Activated T-cell treated with anti-CD3 and anti-CD28 coated beads, Interleukin-2, amount 50 U/mL, for 72 hours (primary cell): Measurements from ENCODE around the gene STEAP1B. TPM values are rescaled to one million over a fixed set of nuclear protein-coding genes. Genes with fewer than 3 reads are reported as not detected.

Experiments used
- ATAC-seq, 2 donors: fragments of 150-1000 bp; cut with Tn5 transposase; replicated peaks in 1 of 2; 2 replicates each; pipeline ENCODE4 v1.10.0; 2021; ENCODE audit warnings: moderate library complexity in 2 of 2, mild to moderate bottlenecking in 1 of 2
- DNase-seq, 2 donors: peaks; one replicate each; pipeline ENCODE4 v3.0.0; 2021 to 2022; ENCODE audit warnings: mixed read lengths in 1 of 2
- H3K27ac Mint-ChIP-seq: one replicate; pipeline ENCODE4 v1.8.0; 2022; ENCODE audit warnings: mild to moderate bottlenecking, moderate library complexity, mixed read lengths
- H3K27me3 Mint-ChIP-seq: one replicate; pipeline ENCODE4 v1.8.0; 2022; ENCODE audit warnings: low read depth, mixed read lengths
- H3K36me3 Mint-ChIP-seq, 2 donors: one replicate each; pipeline ENCODE4 v1.8.0; 2022; ENCODE audit warnings: mixed read lengths in 2 of 2, mild to moderate bottlenecking in 1 of 2; ENCODE audit not compliant: insufficient read depth in 2 of 2
- H3K4me1 Mint-ChIP-seq: one replicate; pipeline ENCODE4 v1.8.0; 2022; ENCODE audit warnings: low read depth, mixed read lengths
- H3K4me3 Mint-ChIP-seq, 2 donors: one replicate each; pipeline ENCODE4 v1.8.0; 2022; ENCODE audit warnings: mild to moderate bottlenecking in 2 of 2, mixed read lengths in 2 of 2, moderate library complexity in 2 of 2
- H3K9me3 Mint-ChIP-seq, 2 donors: one replicate each; pipeline ENCODE4 v1.8.0; 2022; ENCODE audit warnings: mixed read lengths in 2 of 2
- total RNA-seq, 2 donors: library from RNA; stranded (reverse); gene quantifications; one replicate each; pipeline ENCODE4 v1.2.3, GENCODE V29; 2022

The STEAP1B gene
- total RNA-seq, 2 donors from 2014 or later, result 0.39 TPM; not detected in 1

DNA sequence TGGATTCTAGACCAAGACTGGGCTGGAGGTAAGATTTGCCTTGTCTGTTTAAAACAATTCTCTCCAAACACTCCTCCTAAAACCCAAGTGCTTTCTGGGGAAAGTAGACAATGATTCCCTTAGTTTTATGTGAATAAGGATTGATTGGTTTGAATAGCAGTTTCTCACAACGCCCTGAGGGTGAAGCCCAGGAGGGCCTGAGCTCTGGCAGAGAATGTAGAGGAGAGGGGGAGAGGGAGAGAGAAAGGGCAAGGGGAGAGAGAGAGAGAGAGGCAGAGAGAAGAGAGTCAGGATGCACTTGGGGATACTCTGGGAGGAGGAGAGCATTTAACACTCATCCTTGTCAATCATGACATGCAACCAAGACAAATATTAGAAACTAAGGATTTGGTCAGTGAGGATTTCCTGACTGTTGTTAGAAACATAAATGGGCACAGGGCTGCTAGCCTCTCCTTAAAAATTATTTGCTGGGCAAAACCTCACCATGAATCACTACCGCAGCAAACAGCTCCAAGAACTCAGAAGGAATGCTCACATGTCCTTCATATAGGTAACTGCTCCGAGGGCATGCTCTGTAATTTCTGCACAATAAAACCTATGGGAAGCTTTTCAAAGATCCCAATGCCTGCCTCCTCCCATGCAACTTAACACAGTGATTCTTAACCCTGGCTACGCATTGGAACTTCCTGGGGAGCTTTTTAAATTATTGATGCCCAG is 87.9 kb downstream of the STEAP1B start:
- ATAC-seq (no peak), DNase-seq (no peak)
- no peaks in the 10 kb centered on the region for H3K9me3 Mint-ChIP-seq
- no peaks in the 10 kb centered on the region for H3K27me3 Mint-ChIP-seq
- no peak overlapping the region for H3K27ac Mint-ChIP-seq
- H3K4me3 Mint-ChIP-seq, result no peak overlapping the region
- H3K36me3 Mint-ChIP-seq, result peaks cover 0 to 2% of the 10 kb centered on the region in 2 donors
- no peaks in the 10 kb centered on the region for H3K4me1 Mint-ChIP-seq

DNA sequence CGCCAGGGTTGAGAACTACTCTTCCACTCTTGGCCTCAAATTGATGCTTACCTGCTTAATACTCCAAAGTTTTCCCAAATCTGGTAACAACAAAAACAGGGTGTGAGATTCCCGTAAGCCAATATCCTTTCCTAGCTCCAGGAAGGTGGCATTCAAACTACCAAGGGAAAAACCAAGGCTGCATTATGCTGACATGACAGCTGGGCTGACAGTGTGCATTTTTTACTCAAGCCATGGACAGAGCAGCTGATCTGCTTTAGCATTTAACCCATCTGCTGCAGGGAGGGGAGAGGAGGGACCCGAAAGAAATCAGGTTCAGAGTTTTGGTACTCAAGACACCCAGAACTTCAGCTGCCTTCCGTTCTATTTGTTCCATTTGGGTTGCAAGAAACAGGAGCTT is 93.3 kb downstream of the STEAP1B start:
- ATAC-seq (no peak), DNase-seq (no peak)
- no peak overlapping the region for H3K4me3 Mint-ChIP-seq
- peaks cover 7% of the 10 kb centered on the region for H3K4me1 Mint-ChIP-seq
- H3K27ac Mint-ChIP-seq, result no peak overlapping the region
- H3K36me3 Mint-ChIP-seq, result peaks cover 0 to 2% of the 10 kb centered on the region in 2 donors
- H3K27me3 Mint-ChIP-seq, result no peaks in the 10 kb centered on the region
- no peaks in the 10 kb centered on the region for H3K9me3 Mint-ChIP-seq

DNA sequence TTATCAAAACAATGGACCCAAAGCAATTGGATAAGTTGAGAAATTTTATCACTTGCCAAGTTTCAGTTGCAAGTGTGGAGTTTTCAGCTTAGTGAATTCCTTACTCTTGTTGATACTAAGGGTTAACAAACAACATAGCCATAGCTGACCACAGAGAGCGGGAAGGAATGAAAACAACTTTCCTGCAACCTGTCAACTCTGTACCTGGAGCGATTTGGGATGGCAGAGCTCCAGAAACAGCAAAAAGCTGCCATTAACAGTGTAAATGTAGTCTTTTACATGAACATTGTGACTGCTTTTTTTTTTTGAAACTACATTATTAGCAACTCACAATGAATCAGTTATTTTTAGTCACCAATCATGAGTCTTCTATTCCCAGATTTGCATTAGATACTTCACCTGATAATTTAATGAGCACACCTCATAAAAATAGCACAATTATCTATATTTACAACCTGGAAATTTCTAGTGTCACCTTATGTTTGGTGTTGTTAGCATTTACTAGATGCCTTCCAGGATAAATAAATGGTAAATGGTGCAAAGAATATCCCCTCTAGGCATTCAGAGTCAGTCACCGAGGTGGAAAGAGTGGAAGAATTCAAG is 95.5 kb downstream of the STEAP1B start:
- H3K27ac Mint-ChIP-seq, result no peak overlapping the region
- ATAC-seq, result no peak
- no peaks in the 10 kb centered on the region for H3K9me3 Mint-ChIP-seq
- H3K4me3 Mint-ChIP-seq, result no peak overlapping the region
- peaks cover 9% of the 10 kb centered on the region for H3K4me1 Mint-ChIP-seq
- DNase-seq, result no peak
- peaks cover 0 to 2% of the 10 kb centered on the region in 2 donors for H3K36me3 Mint-ChIP-seq
- no peaks in the 10 kb centered on the region for H3K27me3 Mint-ChIP-seq

DNA sequence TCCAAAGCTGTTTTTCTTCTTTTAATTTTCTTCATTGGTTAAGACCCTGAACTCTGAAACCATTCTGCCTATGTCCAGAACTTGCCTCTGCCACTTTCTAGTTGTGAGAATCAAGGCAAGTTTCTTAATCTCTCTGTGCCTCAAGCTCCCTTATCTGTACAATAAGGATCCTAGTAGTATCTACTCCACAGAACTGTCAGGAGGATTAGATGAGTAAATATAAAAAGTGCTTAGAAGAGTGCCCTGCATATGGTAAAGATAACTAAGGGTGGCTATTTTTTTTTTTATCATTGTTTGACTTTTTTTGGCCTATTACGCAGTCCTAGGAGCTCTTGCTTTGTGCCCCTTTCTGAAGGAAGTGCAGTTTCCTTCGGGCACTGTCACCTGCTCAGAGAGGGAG is 96.6 kb downstream of the STEAP1B start:
- Mint-ChIP-seq H3K4me1 (peaks cover 9% of the 10 kb centered on the region), H3K27ac (no peak overlapping the region)

DNA sequence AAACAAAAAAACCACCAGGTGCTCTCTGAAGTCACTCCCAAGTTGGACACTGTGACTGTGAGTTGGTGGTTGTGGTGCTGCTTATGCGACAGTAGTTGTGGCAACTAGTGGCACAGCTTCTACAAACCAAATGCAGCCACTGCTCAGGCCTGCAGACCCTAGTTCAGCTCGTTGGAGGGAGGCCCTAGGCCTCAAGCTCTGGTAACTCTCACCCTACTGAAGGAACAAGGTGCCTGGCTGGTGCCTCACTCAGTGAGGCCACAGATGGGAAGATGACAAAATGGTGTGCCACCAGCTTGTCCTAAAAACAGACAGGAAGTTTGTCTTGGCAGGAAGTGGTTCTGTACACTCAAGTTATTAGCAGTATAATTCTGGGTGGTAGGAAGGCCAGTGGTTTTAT is 97.7 kb downstream of the STEAP1B start:
- Mint-ChIP-seq H3K27me3 (no peaks in the 10 kb centered on the region), H3K27ac (no peak overlapping the region), H3K4me3 (no peak overlapping the region), H3K4me1 (peaks cover 9% of the 10 kb centered on the region), H3K36me3 (peaks cover 0 to under 1% of the 10 kb centered on the region in 2 donors), H3K9me3 (no peaks in the 10 kb centered on the region)
- ATAC-seq (no peak), DNase-seq (peak in 1 of 2 donors; percentile 1)

More for the DNA sequence above, 96.6 kb downstream of the STEAP1B start:
- no peaks in the 10 kb centered on the region for H3K27me3 Mint-ChIP-seq
- no peaks in the 10 kb centered on the region for H3K9me3 Mint-ChIP-seq
- no peak overlapping the region for H3K4me3 Mint-ChIP-seq
- H3K36me3 Mint-ChIP-seq, result peaks cover 0 to 2% of the 10 kb centered on the region in 2 donors
- ATAC-seq (no peak), DNase-seq (no peak)

DNA sequence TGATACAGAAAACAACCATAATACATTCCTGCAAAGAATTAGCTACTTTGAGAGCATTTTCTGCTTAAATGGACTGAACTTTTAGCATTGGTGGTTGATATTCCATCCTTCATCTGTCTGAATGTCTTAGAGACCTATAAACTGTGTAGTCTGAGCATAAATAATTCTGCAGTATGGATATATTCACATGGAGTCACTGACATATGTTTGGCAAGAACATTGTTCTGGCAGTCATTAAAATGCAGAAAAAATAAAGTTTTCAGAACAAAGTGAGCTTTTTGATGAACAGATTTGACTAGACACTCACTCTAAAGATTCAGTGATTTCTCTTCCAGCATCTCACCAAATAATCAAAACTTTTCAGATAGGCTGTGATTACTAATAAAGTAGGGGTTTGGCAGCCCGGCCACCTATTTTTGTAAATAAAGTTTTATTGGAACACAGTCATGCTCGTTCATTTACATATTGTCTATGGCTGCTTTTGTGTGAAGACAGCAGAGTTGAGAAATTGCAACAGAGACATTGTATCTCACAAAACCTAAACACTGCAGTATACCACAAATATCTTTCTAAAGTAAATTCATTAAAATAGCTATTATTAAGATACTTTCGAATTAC is 98.9 kb downstream of the STEAP1B start:
- H3K36me3 Mint-ChIP-seq, result no peaks in the 10 kb centered on the region
- DNase-seq, result no peak
- H3K27me3 Mint-ChIP-seq, result no peaks in the 10 kb centered on the region
- no peak for ATAC-seq
- H3K9me3 Mint-ChIP-seq, result no peaks in the 10 kb centered on the region
- peaks cover 9% of the 10 kb centered on the region for H3K4me1 Mint-ChIP-seq
- H3K27ac Mint-ChIP-seq, result no peak overlapping the region
- H3K4me3 Mint-ChIP-seq, result no peak overlapping the region

DNA sequence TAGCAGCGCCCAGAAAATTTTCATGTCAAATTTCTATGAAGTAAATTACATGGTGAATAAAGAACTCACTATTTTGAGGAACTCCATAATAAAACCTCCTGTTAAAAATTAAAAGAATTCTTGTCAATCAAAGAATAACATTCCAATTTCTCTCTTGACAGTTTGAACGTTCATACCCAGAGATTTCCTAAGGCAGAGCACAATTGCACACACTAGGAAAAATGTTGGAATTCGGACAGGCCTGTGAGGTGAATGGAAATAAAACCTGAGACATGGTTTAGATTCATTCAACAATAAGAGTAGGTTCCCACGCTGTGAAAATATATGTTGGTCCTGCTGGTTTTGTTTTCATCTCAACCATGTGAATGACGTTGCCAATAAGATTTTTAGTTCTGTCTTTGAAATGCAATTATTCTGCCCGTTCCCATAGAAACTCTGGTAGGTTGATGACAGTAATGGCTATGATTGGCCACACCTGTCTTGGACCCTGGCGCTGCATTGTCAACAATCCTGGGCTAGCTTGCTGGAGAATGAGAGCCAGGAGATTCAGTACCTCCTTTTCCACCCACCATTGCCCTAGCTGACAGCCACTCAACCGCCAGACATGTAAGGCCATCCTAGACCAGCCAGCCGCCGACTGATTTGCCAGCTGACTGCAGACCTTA is 99.7 kb downstream of the STEAP1B start:
- H3K9me3 Mint-ChIP-seq, result no peaks in the 10 kb centered on the region
- H3K4me3 Mint-ChIP-seq, result no peak overlapping the region
- no peak for ATAC-seq
- H3K36me3 Mint-ChIP-seq, result no peaks in the 10 kb centered on the region
- H3K27me3 Mint-ChIP-seq, result no peaks in the 10 kb centered on the region
- no peak for DNase-seq
- peaks cover 9% of the 10 kb centered on the region for H3K4me1 Mint-ChIP-seq
- H3K27ac Mint-ChIP-seq, result no peak overlapping the region

DNA sequence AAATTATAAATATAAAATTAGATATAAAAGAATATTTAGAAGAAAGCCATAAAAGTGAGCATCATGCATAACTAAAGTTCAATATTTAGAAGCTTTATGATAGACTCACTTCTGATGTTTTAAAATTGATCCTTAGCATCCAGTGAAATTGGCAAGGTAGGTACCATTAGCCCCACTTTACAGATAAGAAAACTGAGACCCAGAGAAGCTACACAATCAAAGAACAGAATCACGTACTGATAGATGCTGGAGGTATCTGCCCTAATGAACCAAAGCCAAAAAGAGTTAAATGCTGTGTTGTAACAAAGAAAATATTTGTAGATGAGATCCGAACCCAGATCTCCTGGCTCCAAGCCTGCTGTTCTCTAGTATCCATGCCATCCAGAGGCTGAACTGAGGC is 100.4 kb downstream of the STEAP1B start:
- Mint-ChIP-seq H3K27me3 (no peaks in the 10 kb centered on the region), H3K4me3 (no peak overlapping the region), H3K9me3 (no peaks in the 10 kb centered on the region), H3K4me1 (peaks cover 9% of the 10 kb centered on the region), H3K36me3 (no peaks in the 10 kb centered on the region), H3K27ac (no peak overlapping the region)
- DNase-seq (no peak), ATAC-seq (no peak)

DNA sequence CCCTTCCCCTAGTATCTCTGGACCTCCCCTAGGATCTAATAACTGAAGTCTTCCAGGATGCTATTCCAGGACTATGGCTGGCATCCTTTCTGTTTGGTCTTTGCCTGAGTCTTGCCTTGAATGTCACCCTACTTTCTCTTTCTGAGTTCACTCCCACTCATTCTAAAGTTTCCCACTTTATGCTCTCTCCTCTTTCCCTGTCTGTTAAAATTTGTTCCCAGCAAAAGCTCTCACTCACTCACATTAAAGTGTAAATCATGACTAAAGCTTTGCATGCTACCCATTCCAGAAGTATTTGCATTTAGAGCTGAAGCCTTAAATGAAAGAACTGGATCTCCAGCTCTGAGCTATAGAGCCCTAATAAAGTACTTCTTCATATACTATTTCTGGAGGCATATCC is 100.9 kb downstream of the STEAP1B start:
- no peak for DNase-seq
- peaks cover 9% of the 10 kb centered on the region for H3K4me1 Mint-ChIP-seq
- no peak overlapping the region for H3K27ac Mint-ChIP-seq
- H3K9me3 Mint-ChIP-seq, result no peaks in the 10 kb centered on the region
- no peaks in the 10 kb centered on the region for H3K27me3 Mint-ChIP-seq
- no peak for ATAC-seq
- H3K36me3 Mint-ChIP-seq, result no peaks in the 10 kb centered on the region
- H3K4me3 Mint-ChIP-seq, result no peak overlapping the region

DNA sequence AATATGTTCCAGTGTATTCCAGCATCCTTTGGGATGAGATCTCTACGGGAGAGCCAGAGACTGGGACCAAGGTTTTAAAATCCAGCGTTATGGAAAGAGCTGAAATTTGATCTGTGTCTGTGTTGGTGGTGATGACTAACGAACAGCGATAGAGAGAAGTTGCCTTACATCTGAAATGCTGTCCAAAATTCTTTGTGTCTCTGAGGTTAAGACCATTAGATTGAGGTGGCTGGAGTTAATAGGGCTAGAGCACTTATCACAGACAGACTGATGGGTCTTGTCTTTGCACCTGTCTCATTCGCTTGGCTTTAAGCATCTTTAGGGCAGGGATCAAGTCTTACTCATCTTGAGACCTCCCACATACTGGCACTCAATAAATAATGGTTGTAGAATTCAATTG is 102.0 kb downstream of the STEAP1B start:
- Mint-ChIP-seq H3K9me3 (no peaks in the 10 kb centered on the region), H3K4me1 (peaks cover 9% of the 10 kb centered on the region), H3K36me3 (no peaks in the 10 kb centered on the region), H3K4me3 (no peak overlapping the region), H3K27me3 (no peaks in the 10 kb centered on the region), H3K27ac (no peak overlapping the region)
- DNase-seq (no peak), ATAC-seq (no peak)

DNA sequence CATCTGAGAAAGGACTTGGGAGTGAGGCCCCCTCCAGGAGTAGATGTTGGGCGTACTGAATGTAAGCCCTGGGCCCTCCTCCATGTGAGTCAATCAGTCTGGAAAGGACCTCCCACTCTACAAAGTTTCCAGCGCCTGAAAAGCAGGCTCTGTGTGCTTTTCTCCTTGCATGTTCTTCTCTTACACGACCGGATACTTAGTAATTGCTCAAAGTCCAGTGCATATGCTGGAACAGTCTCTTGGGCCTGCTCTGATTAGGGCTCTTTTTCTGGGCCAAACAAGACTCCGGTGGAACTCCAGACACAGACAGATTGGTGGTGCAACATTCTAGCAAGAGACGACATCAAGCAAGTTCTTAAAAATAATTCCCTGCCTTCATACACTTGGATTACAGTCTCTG is 104.8 kb downstream of the STEAP1B start:
- H3K4me1 Mint-ChIP-seq, result no peaks in the 10 kb centered on the region
- H3K9me3 Mint-ChIP-seq, result no peaks in the 10 kb centered on the region
- no peak for DNase-seq

DNA sequence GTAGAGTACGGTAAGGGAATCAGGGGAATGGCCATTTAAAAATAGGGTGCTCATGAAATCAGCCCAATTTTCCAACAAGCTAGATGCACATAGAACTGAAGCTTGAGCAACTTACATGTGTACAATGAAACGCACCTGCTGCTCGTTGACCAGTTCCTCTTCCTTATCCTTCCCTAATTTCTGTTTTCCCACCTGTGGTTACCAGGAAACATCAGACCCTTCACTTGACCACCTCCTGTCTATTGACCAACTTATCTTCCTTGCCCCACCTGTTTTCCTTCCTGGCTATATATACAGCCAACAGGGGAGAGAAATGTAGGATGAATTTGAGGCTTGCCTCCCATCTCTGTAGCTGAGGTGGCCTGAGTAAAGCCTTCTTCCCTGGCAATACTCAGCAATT is 105.2 kb downstream of the STEAP1B start:
- no peaks in the 10 kb centered on the region for H3K27me3 Mint-ChIP-seq
- ATAC-seq (no peak), DNase-seq (no peak)
- no peaks in the 10 kb centered on the region for H3K4me1 Mint-ChIP-seq
- H3K36me3 Mint-ChIP-seq, result no peaks in the 10 kb centered on the region
- no peak overlapping the region for H3K4me3 Mint-ChIP-seq
- no peak overlapping the region for H3K27ac Mint-ChIP-seq
- no peaks in the 10 kb centered on the region for H3K9me3 Mint-ChIP-seq

More for the DNA sequence above, 104.8 kb downstream of the STEAP1B start:
- Mint-ChIP-seq H3K4me3 (no peak overlapping the region), H3K27me3 (no peaks in the 10 kb centered on the region), H3K36me3 (no peaks in the 10 kb centered on the region), H3K27ac (no peak overlapping the region)
- ATAC-seq, result no peak
